GM19099 (cell line): Measurements from ENCODE around the gene FGR.

Experiments
- POLR2A ChIP-seq: IDR thresholded peaks from 3 replicates; pipeline ENCODE4 v1.6.1; 2011; ENCODE audit warnings: low read depth; ENCODE audit not compliant: insufficient read length; ENCODE audit errors: extremely low read depth

FGR gene

DNA sequence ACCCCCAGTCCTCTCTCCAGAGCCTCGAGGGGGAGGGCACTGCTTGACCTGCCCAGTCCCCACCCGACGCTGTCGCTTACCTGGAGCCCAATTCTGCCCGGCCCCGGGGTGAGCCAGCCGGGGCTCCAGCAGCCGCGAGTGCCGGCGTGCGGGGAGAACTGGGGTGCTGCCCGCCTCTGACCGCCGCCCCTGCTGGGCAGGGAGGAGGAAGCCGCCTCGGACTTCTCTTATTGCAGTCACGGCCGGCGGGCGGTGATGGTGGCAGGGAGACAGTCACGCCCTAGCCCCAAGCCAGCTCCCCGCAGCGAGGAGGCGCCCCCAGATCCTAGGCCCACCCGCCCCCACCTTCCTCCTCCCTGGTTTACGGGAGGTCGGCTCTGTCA is at the start of gene FGR:
FGR (minus strand) TSS at position 201 of the 383 bp plus-strand sequence. CDS start 11,269 bp downstream, outside the sequence.
- TF ChIP-seq POLR2A, result peak; percentile 29

- no peak for TF ChIP-seq POLR2A
Observed at GRCh38 chr1:27684176-27684575, 49.2 kb upstream of the FGR start.

- no peak for TF ChIP-seq POLR2A
Observed at GRCh38 chr1:27682351-27682944, 47.5 kb upstream of the FGR start.

GRCh38 chr1:27678747-27679146 is 43.8 kb upstream of the FGR start:
- no peak for TF ChIP-seq POLR2A

- no peak for TF ChIP-seq POLR2A
Observed at GRCh38 chr1:27676410-27676809, 41.4 kb upstream of the FGR start.

- TF ChIP-seq POLR2A, result no peak
Observed at GRCh38 chr1:27672750-27673112, 37.7 kb upstream of the FGR start.

GRCh38 chr1:27671964-27672749 is 37.2 kb upstream of the FGR start, which contains the start of gene IFI6:
TSS of gene IFI6 (minus strand) at chr1:27672192. CDS start at chr1:27669314, 2,878 bp downstream.
- TF ChIP-seq POLR2A, result peak; percentile 99

GRCh38 chr1:27669876-27670275 is 34.9 kb upstream of the FGR start:
- TF ChIP-seq POLR2A, result no peak

GRCh38 chr1:27668808-27669723 is 34.1 kb upstream of the FGR start:
- TF ChIP-seq POLR2A, result peak; percentile 7

GRCh38 chr1:27668121-27668807 is 33.3 kb upstream of the FGR start:
- peak; percentile 36 for TF ChIP-seq POLR2A

DNA sequence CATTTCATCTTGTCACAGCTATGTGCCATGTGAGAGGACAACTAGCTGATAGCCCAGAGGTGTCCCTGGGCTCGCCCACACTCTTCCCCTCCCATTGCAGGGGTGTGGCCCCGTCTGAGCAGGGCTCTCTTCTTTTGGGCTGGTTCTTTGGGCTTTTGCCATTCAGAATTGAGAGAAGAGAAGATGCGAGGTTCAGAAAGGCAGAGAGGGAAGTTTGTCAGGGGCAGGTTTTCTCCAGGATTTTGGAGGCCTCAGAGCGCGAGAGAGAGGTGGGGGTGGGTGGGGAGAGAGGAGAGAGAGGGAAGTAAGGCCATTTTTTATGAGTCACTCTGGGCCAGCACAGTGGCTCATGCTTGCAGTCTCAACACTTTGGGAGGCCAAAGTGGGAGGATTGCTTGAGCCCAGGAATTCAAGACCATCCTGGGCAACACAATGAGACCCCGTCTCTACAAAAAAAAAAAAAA is 31.8 kb upstream of the FGR start:
- no peak for TF ChIP-seq POLR2A

DNA sequence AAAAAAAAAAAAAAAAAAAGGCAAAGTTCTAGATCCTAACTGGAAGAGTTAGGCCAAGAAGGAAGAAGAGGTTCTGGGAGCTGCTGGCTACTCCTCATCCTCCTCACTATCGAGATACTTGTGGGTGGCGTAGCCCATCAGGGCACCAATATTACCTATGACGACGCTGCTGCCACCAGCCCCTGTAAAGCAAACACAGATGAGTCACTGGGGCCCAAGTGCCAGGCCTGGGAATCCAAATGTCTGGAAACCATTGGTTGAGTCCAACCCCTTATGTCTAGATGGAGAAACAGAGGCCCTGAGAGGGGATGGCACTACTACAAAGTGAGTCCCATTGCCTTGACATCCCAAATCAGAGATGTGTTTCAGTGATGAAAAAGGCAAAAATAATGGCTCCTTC is 31.3 kb upstream of the FGR start:
- no peak for TF ChIP-seq POLR2A

DNA sequence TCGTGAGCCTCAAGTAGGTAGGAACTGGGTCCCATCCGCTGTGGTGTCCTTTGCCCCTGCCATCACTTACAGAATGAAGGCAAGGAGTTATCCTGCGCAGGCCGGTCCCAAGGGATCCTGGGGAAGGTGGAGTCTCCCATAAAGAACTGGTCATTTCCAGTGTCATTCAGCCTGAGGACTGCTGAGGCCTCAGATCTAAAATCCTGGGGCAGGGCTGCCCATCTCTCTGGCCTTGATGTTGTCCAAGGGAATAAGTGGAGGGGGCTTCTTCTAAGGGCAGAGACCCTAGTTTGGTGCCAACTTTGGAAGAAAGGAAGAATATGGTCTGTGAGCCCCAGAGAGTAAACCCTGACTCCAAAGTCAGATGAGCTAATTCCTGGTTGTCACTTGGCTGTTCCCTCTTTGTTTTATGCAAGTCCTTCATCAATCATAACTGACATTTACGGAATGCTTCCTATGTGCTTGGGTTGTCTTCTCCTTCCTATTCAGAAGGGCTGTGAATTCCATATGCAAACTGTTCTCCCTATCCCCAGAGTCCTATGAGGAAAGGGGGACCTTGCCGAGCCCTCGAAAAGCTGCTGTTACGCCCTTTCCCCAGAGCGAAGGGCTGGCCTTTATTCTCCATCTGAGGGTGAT is 30.1 kb upstream of the FGR start:
- TF ChIP-seq POLR2A, result peak; percentile 29

DNA sequence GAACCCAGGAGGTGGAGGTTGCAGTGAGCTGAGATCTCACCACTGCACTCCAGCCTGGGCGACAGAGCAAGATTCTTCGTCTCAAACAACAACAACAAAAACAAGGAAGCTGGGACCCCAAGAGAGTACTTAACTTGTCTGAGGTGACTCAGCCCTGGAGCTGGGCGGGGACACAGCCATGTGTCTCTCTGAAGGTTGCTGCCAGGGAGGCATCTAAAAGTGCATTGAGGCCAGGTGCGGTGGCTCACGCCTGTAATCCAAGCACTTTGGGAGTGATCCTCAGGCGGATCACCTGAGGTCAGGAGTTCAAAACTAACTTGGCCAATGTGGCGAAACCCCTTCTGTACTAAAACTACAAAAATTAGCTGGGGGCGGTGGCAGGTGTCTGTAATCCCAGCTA is 29.3 kb upstream of the FGR start:
- TF ChIP-seq POLR2A, result no peak
